ENCODE results near the gene HERC4. TPM values are rescaled to one million over a fixed set of nuclear protein-coding genes. Genes with fewer than 3 reads are reported as not detected.

Gene HERC4
- total RNA-seq, 1 experiment from 2014 or later: 39.4 TPM

GRCh38 chr10:67959839-67960476 is 115.1 kb downstream of the HERC4 start:
- ATAC-seq: no peak

More at GRCh38 chr10:67959839-67960476, 115.1 kb downstream of the HERC4 start:
- Mint-ChIP-seq H3K4me1 (peaks cover 13% of the 10 kb centered on the region), H3K4me3 (no peak overlapping the region), H3K27me3 (ENCODE audit: low read depth) (no peaks in the 10 kb centered on the region), H3K27ac (no peak overlapping the region), H3K9me3 (no peaks in the 10 kb centered on the region), H3K36me3 (0 out of 2 replicates have a peak, but pooled peaks cover 8% of the 10 kb centered on the region)
- TF ChIP-seq, protein P1, sequence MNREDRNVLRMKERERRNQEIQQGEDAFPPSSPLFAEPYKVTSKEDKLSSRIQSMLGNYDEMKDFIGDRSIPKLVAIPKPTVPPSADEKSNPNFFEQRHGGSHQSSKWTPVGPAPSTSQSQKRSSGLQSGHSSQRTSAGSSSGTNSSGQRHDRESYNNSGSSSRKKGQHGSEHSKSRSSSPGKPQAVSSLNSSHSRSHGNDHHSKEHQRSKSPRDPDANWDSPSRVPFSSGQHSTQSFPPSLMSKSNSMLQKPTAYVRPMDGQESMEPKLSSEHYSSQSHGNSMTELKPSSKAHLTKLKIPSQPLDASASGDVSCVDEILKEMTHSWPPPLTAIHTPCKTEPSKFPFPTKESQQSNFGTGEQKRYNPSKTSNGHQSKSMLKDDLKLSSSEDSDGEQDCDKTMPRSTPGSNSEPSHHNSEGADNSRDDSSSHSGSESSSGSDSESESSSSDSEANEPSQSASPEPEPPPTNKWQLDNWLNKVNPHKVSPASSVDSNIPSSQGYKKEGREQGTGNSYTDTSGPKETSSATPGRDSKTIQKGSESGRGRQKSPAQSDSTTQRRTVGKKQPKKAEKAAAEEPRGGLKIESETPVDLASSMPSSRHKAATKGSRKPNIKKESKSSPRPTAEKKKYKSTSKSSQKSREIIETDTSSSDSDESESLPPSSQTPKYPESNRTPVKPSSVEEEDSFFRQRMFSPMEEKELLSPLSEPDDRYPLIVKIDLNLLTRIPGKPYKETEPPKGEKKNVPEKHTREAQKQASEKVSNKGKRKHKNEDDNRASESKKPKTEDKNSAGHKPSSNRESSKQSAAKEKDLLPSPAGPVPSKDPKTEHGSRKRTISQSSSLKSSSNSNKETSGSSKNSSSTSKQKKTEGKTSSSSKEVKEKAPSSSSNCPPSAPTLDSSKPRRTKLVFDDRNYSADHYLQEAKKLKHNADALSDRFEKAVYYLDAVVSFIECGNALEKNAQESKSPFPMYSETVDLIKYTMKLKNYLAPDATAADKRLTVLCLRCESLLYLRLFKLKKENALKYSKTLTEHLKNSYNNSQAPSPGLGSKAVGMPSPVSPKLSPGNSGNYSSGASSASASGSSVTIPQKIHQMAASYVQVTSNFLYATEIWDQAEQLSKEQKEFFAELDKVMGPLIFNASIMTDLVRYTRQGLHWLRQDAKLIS (CRISPR knock-in tag; IDR thresholded peaks at IDR 0.05; ENCODE audit: borderline replicate concordance): no peak
- no peak for TF ChIP-seq KAT7 (CRISPR knock-in tag; IDR thresholded peaks at IDR 0.05; ENCODE audit: borderline replicate concordance)
- TF ChIP-seq, protein P2, sequence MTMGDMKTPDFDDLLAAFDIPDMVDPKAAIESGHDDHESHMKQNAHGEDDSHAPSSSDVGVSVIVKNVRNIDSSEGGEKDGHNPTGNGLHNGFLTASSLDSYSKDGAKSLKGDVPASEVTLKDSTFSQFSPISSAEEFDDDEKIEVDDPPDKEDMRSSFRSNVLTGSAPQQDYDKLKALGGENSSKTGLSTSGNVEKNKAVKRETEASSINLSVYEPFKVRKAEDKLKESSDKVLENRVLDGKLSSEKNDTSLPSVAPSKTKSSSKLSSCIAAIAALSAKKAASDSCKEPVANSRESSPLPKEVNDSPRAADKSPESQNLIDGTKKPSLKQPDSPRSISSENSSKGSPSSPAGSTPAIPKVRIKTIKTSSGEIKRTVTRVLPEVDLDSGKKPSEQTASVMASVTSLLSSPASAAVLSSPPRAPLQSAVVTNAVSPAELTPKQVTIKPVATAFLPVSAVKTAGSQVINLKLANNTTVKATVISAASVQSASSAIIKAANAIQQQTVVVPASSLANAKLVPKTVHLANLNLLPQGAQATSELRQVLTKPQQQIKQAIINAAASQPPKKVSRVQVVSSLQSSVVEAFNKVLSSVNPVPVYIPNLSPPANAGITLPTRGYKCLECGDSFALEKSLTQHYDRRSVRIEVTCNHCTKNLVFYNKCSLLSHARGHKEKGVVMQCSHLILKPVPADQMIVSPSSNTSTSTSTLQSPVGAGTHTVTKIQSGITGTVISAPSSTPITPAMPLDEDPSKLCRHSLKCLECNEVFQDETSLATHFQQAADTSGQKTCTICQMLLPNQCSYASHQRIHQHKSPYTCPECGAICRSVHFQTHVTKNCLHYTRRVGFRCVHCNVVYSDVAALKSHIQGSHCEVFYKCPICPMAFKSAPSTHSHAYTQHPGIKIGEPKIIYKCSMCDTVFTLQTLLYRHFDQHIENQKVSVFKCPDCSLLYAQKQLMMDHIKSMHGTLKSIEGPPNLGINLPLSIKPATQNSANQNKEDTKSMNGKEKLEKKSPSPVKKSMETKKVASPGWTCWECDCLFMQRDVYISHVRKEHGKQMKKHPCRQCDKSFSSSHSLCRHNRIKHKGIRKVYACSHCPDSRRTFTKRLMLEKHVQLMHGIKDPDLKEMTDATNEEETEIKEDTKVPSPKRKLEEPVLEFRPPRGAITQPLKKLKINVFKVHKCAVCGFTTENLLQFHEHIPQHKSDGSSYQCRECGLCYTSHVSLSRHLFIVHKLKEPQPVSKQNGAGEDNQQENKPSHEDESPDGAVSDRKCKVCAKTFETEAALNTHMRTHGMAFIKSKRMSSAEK (CRISPR knock-in tag; IDR thresholded peaks at IDR 0.05; ENCODE audit: borderline replicate concordance): no peak
- TF ChIP-seq, protein P3, sequence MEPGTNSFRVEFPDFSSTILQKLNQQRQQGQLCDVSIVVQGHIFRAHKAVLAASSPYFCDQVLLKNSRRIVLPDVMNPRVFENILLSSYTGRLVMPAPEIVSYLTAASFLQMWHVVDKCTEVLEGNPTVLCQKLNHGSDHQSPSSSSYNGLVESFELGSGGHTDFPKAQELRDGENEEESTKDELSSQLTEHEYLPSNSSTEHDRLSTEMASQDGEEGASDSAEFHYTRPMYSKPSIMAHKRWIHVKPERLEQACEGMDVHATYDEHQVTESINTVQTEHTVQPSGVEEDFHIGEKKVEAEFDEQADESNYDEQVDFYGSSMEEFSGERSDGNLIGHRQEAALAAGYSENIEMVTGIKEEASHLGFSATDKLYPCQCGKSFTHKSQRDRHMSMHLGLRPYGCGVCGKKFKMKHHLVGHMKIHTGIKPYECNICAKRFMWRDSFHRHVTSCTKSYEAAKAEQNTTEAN (CRISPR knock-in tag; IDR thresholded peaks at IDR 0.05): no peak
- TF ChIP-seq CBFB (CRISPR knock-in tag; IDR thresholded peaks at IDR 0.05; ENCODE audit: low read depth): no peak
- TF ChIP-seq, protein P4, sequence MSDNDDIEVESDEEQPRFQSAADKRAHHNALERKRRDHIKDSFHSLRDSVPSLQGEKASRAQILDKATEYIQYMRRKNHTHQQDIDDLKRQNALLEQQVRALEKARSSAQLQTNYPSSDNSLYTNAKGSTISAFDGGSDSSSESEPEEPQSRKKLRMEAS (CRISPR knock-in tag; IDR thresholded peaks at IDR 0.05): no peak
- no peak for TF ChIP-seq CREB1 (CRISPR knock-in tag; IDR thresholded peaks at IDR 0.05)
- TF ChIP-seq CDX4 (CRISPR knock-in tag; IDR thresholded peaks at IDR 0.05; ENCODE audit: borderline replicate concordance): no peak
- TF ChIP-seq AR (CRISPR knock-in tag; IDR thresholded peaks at IDR 0.05): no peak
- DNase-seq (ENCODE audit: low spot score): no peak
- POLR2A ChIA-PET: no interaction called here
- CTCF ChIA-PET: no interaction called here

Data from WTC11 (cell line).